Natural killer cell (primary cell): Measurements from ENCODE around the gene SCN5A. TPM values are rescaled to one million over a fixed set of nuclear protein-coding genes. Genes with fewer than 3 reads are reported as not detected.

Source experiments
- ATAC-seq, 3 donors: fragments of 150-1000 bp in 2 of 3; fragments of 200-7000 bp in 1 of 3; cut with Tn5 transposase; 1 replicate in 1 of 3; 2 replicates in 2 of 3; pipeline ENCODE4 v1.10.0; 2021; ENCODE audit warnings: mild to moderate bottlenecking in 2 of 3, moderate library complexity in 2 of 3
- DNase-seq, 2 donors: peaks; one replicate each; pipeline versions ENCODE4 v3.0.0 to v3.0.0-alpha.2; 2013 to 2021; ENCODE audit warnings: mixed read lengths in 1 of 2
- H3K27ac ChIP-seq: one replicate; pipeline ENCODE4 v1.5.1; 2013; ENCODE audit warnings: mild to moderate bottlenecking, low read length
- H3K27me3 ChIP-seq: one replicate; pipeline ENCODE4 v1.6.1; 2013; ENCODE audit warnings: low read length; ENCODE audit not compliant: control insufficient read depth, insufficient read depth
- H3K36me3 ChIP-seq: one replicate; pipeline ENCODE4 v1.6.1; 2013; ENCODE audit warnings: low read length; ENCODE audit not compliant: control insufficient read depth, insufficient read depth
- H3K4me1 ChIP-seq: one replicate; pipeline ENCODE4 v1.6.1; 2013; ENCODE audit warnings: low read length; ENCODE audit not compliant: control insufficient read depth, insufficient read depth
- H3K4me3 ChIP-seq: one replicate; pipeline ENCODE4 v1.5.1; 2013; ENCODE audit warnings: low read length
- H3K9me3 ChIP-seq: one replicate; pipeline ENCODE4 v1.6.1; 2013; ENCODE audit warnings: low read length; ENCODE audit not compliant: control insufficient read depth, insufficient read depth
- H3K27ac Mint-ChIP-seq, 2 donors: one replicate each; pipeline ENCODE4 v1.8.0; 2022; ENCODE audit warnings: mild to moderate bottlenecking in 2 of 2, mixed read lengths in 2 of 2, moderate library complexity in 1 of 2
- H3K27me3 Mint-ChIP-seq, 2 donors: one replicate each; pipeline ENCODE4 v1.8.0; 2022; ENCODE audit warnings: low read depth in 2 of 2, mixed read lengths in 2 of 2
- H3K36me3 Mint-ChIP-seq: one replicate; pipeline ENCODE4 v1.8.0; 2022; ENCODE audit warnings: mixed read lengths
- H3K4me1 Mint-ChIP-seq, 2 donors: one replicate each; pipeline ENCODE4 v1.8.0; 2022; ENCODE audit warnings: mixed read lengths in 2 of 2
- H3K4me3 Mint-ChIP-seq: one replicate; pipeline ENCODE4 v1.8.0; 2022; ENCODE audit warnings: mild to moderate bottlenecking, moderate library complexity, mixed read lengths
- H3K9me3 Mint-ChIP-seq, 2 donors: one replicate each; pipeline ENCODE4 v1.8.0; 2022; ENCODE audit warnings: mixed read lengths in 2 of 2
- CTCF ChIP-seq: fragments of 200-600 bp; IDR thresholded peaks from one replicate; pipeline ENCODE4 v1.8.0; 2022; ENCODE audit warnings: antibody characterized with exemption
- WGBS: methylation state at CpG from one replicate; pipeline ENCODE4 v1.1.7; 2013; ENCODE audit warnings: missing lambda C conversion rate; ENCODE audit not compliant: insufficient coverage; 5-methylcytosine and 5-hydroxymethylcytosine counted together
- intact Hi-C: fragments of 100-400 bp; cut with micrococcal nuclease; formaldehyde crosslinking; loops from one replicate; pipeline ENCODE4 v1.14.2; 2022
- total RNA-seq, 4 donors: library from RNA; stranded (reverse); fragments of 120-200 nt in 1 of 4; gene quantifications; one replicate each; pipeline versions ENCODE4 v1.2.3 to v1.2.4, GENCODE V29; 2013 to 2022

The SCN5A gene
- under 1 TPM in 1 of 3 donors, not detected in 2; 0.50 TPM for total RNA-seq
- total RNA-seq (2013): not detected

- peaks cover 10% of the 10 kb centered on the region for H3K27me3 ChIP-seq
Observed at GRCh38 chr3:38649500-38650247, at the start of gene SCN5A. TSS of gene SCN5A (minus strand) at chr3:38649687. CDS start at chr3:38633307, 16,380 bp downstream.

GRCh38 chr3:38698760-38699159 lies 49.3 kb upstream of the SCN5A start:
- H3K27ac ChIP-seq: no peak overlapping the region
- no peaks in the 10 kb centered on the region for H3K27me3 ChIP-seq
- no peaks in the 10 kb centered on the region for H3K9me3 ChIP-seq
- TF ChIP-seq CTCF: no peak
- H3K4me3 ChIP-seq: no peak overlapping the region
- Mint-ChIP-seq H3K27me3 (peaks cover 10 to 17% of the 10 kb centered on the region in 2 donors), H3K9me3 (no peaks in the 10 kb centered on the region), H3K4me1 (no peaks in the 10 kb centered on the region), H3K27ac (no peak overlapping the region), H3K4me3 (no peak overlapping the region), H3K36me3 (no peaks in the 10 kb centered on the region)
- ATAC-seq: no peak
- no peak for DNase-seq
- 96% methylated on average over 5 of the region's 5 CpGs for WGBS
- H3K4me1 ChIP-seq: no peaks in the 10 kb centered on the region
- no peaks in the 10 kb centered on the region for H3K36me3 ChIP-seq
- intact Hi-C loops: no loop called here

More at GRCh38 chr3:38649500-38650247, at the start of gene SCN5A:
- H3K27me3 Mint-ChIP-seq: peaks cover 13 to 17% of the 10 kb centered on the region in 2 donors
- intact Hi-C loops: loop anchor here (10.0 kb wide), 1 partner anchor 155 kb away; the partner anchor contains the start of gene EXOG
- H3K36me3 Mint-ChIP-seq: no peaks in the 10 kb centered on the region
- no peak within 1 kb of the TSS for H3K27ac Mint-ChIP-seq
- no peaks in the 10 kb centered on the region for H3K9me3 Mint-ChIP-seq
- WGBS: 2% methylated on average over 76 of the region's 76 CpGs
- Histone ChIP-seq H3K36me3 (no peaks in the 10 kb centered on the region), H3K4me3 (no peak within 1 kb of the TSS), H3K27ac (no peak within 1 kb of the TSS), H3K4me1 (peaks cover 20% of the 10 kb centered on the region), H3K9me3 (no peaks in the 10 kb centered on the region)
- no peak for TF ChIP-seq CTCF
- H3K4me3 Mint-ChIP-seq: peak within 1 kb of the TSS; percentile 77
- H3K4me1 Mint-ChIP-seq: peaks cover 0 to 5% of the 10 kb centered on the region in 2 donors
- DNase-seq (peak in 1 of 2 donors; percentile 74), ATAC-seq (peak; percentile 36 to 76 (median 73))

- Mint-ChIP-seq H3K27me3 (peaks cover 10 to 17% of the 10 kb centered on the region in 2 donors), H3K9me3 (no peaks in the 10 kb centered on the region), H3K4me1 (no peaks in the 10 kb centered on the region), H3K4me3 (no peak overlapping the region), H3K36me3 (no peaks in the 10 kb centered on the region), H3K27ac (no peak overlapping the region)
- Histone ChIP-seq H3K36me3 (no peaks in the 10 kb centered on the region), H3K4me3 (no peak overlapping the region), H3K27me3 (no peaks in the 10 kb centered on the region), H3K9me3 (no peaks in the 10 kb centered on the region), H3K27ac (no peak overlapping the region), H3K4me1 (no peaks in the 10 kb centered on the region)
- TF ChIP-seq CTCF: no peak
- WGBS: 93% methylated on average over 12 of the region's 12 CpGs
- DNase-seq: no peak
- intact Hi-C loops: no loop called here
- no peak for ATAC-seq
Observed at GRCh38 chr3:38698061-38698460, 48.6 kb upstream of the SCN5A start.
